ENCODE data around the gene EDDM3A.

GRCh38 chr14:20751963-20752562, 6.4 kb downstream of the EDDM3A start:
- no peak for TF ChIP-seq CTCF (IDR thresholded peaks at IDR 0.05)
- TF ChIP-seq RXRA (IDR thresholded peaks at IDR 0.05; ENCODE audit: borderline replicate concordance, low read depth), result no peak
- TF ChIP-seq USF1 (IDR thresholded peaks at IDR 0.05; ENCODE audit: borderline replicate concordance, low read depth), result no peak
- TF ChIP-seq TAF1 (IDR thresholded peaks at IDR 0.05; ENCODE audit: borderline replicate concordance, low read depth, low read length), result no peak
